ENCODE data around the gene DBH.

The DBH gene

GRCh38 chr9:133693703-133694529 lies 57.8 kb downstream of the DBH start:
- DNase-seq (ENCODE audit: insufficient read length, low spot score) (no peak), FAIRE-seq (no peak)
- TF ChIP-seq CTCF (IDR thresholded peaks at IDR 0.05; ENCODE audit: insufficient read depth, missing control alignments), result no peak

- DNase-seq (ENCODE audit: insufficient read length, low spot score) (no peak), FAIRE-seq (no peak)
- no peak for TF ChIP-seq CTCF (IDR thresholded peaks at IDR 0.05; ENCODE audit: insufficient read depth, missing control alignments)
Measured at GRCh38 chr9:133694686-133695085, 58.5 kb downstream of the DBH start.

- FAIRE-seq, result no peak
- DNase-seq (ENCODE audit: insufficient read length, low spot score), result no peak
- no peak for TF ChIP-seq CTCF (IDR thresholded peaks at IDR 0.05; ENCODE audit: insufficient read depth, missing control alignments)
Measured at GRCh38 chr9:133696071-133696472, 59.9 kb downstream of the DBH start.

GRCh38 chr9:133699546-133699945 lies 63.4 kb downstream of the DBH start:
- FAIRE-seq (no peak), DNase-seq (ENCODE audit: insufficient read length, low spot score) (no peak)
- no peak for TF ChIP-seq CTCF (IDR thresholded peaks at IDR 0.05; ENCODE audit: insufficient read depth, missing control alignments)

- FAIRE-seq (no peak), DNase-seq (ENCODE audit: insufficient read length, low spot score) (no peak)
- no peak for TF ChIP-seq CTCF (IDR thresholded peaks at IDR 0.05; ENCODE audit: insufficient read depth, missing control alignments)
Measured at GRCh38 chr9:133700819-133701320, 64.7 kb downstream of the DBH start.

- DNase-seq (ENCODE audit: insufficient read length, low spot score), result no peak
- TF ChIP-seq CTCF (IDR thresholded peaks at IDR 0.05; ENCODE audit: insufficient read depth, missing control alignments), result no peak
- FAIRE-seq, result no peak
Measured at GRCh38 chr9:133701321-133701980, 65.3 kb downstream of the DBH start.
